Calu3 (cell line): ENCODE data around the gene MYO3B. TPM values are rescaled to one million over a fixed set of nuclear protein-coding genes. Genes with fewer than 3 reads are reported as not detected.

Experiments
- BruUV-seq: library from RNA; stranded (reverse); fragments of 400-500 nt; replicated peaks from 2 replicates; lab custom pipeline; 2021; lab: Mats Ljungman, UMichigan
- CTCF ChIA-PET: fragments of 300-600 bp; sonication (Branson Sonifier 250); formaldehyde crosslinking; loops from one replicate; lab custom pipeline; 2022; ENCODE audit warnings: antibody characterized with exemption; lab: Charles Lee
- DNase-seq: peaks from one replicate; pipeline ENCODE4 v3.0.0; 2022
- H3K27ac Mint-ChIP-seq: one replicate; pipeline ENCODE4 v1.8.0; 2022; ENCODE audit warnings: mixed read lengths; ENCODE audit not compliant: unreplicated experiment
- H3K27me3 Mint-ChIP-seq: one replicate; pipeline ENCODE4 v1.8.0; 2022; ENCODE audit warnings: mixed read lengths; ENCODE audit not compliant: unreplicated experiment
- H3K36me3 Mint-ChIP-seq: one replicate; pipeline ENCODE4 v1.8.0; 2022; ENCODE audit warnings: mild to moderate bottlenecking, moderate library complexity, mixed read lengths; ENCODE audit not compliant: insufficient read depth, unreplicated experiment
- H3K4me1 Mint-ChIP-seq: one replicate; pipeline ENCODE4 v1.8.0; 2022; ENCODE audit warnings: mild to moderate bottlenecking, low read depth, mixed read lengths; ENCODE audit not compliant: unreplicated experiment
- H3K4me3 Mint-ChIP-seq: one replicate; pipeline ENCODE4 v1.8.0; 2022; ENCODE audit warnings: mild to moderate bottlenecking, low read depth, moderate library complexity, mixed read lengths; ENCODE audit not compliant: unreplicated experiment
- H3K9me3 Mint-ChIP-seq: one replicate; pipeline ENCODE4 v1.8.0; 2022; ENCODE audit warnings: low read depth, mixed read lengths; ENCODE audit not compliant: unreplicated experiment
- CTCF ChIP-seq: fragments of 200-600 bp; IDR thresholded peaks from one replicate; pipeline ENCODE4 v1.8.0; 2022; ENCODE audit warnings: antibody characterized with exemption; ENCODE audit not compliant: unreplicated experiment
- intact Hi-C: fragments of 100-400 bp; cut with micrococcal nuclease; formaldehyde crosslinking; loops from one replicate; pipeline ENCODE4 v1.10.0; 2022; ENCODE audit not compliant: unreplicated experiment
- total RNA-seq: library from RNA; stranded (reverse); gene quantifications from 2 replicates; pipeline ENCODE4 v1.2.3, GENCODE V29; 2022

The MYO3B gene
- total RNA-seq, 1 experiment from 2014 or later, result 5.0 TPM

- no peak for TF ChIP-seq CTCF
- no peak overlapping the region for H3K27ac Mint-ChIP-seq
- H3K4me3 Mint-ChIP-seq, result no peak overlapping the region
- peaks cover 13% of the 10 kb centered on the region for H3K4me1 Mint-ChIP-seq
- H3K36me3 Mint-ChIP-seq, result peaks cover 2% of the 10 kb centered on the region
- DNase-seq, result no peak
- intact Hi-C loops, result no loop called here
- CTCF ChIA-PET, result no interaction called here
- no TSS peak for BruUV-seq
- no peaks in the 10 kb centered on the region for H3K27me3 Mint-ChIP-seq
- H3K9me3 Mint-ChIP-seq, result no peaks in the 10 kb centered on the region
Measured at GRCh38 chr2:170436077-170436943, 258.4 kb downstream of the MYO3B start.

DNA sequence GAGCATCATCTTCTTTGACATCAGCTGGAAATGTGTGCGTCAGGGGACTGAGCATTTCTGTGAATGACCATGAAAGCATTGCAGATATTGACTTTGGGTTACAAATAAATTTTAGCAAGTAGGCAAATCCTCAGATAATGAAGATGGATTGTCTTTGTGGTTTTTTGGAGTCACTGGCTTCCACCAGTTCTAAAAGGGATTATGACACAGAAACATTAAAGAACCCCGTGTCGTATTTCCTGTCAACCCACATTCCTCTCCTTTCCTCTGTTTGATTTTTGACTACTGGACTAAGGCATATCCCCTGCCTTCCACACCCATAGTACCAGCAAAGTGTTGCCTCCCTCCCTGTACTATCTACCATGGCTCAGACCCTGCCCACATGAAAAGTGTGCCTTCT is 268.1 kb downstream of the MYO3B start:
- H3K9me3 Mint-ChIP-seq, result no peaks in the 10 kb centered on the region
- BruUV-seq, result no TSS peak
- intact Hi-C loops, result no loop called here
- peaks cover 7% of the 10 kb centered on the region for H3K36me3 Mint-ChIP-seq
- no peak overlapping the region for H3K4me3 Mint-ChIP-seq
- DNase-seq, result peak; percentile 44
- H3K4me1 Mint-ChIP-seq, result peaks cover 45% of the 10 kb centered on the region
- H3K27ac Mint-ChIP-seq, result no peak overlapping the region
- H3K27me3 Mint-ChIP-seq, result no peaks in the 10 kb centered on the region
- CTCF ChIA-PET, result no interaction called here
- no peak for TF ChIP-seq CTCF

- Mint-ChIP-seq H3K27me3 (no peaks in the 10 kb centered on the region), H3K36me3 (no peaks in the 10 kb centered on the region), H3K9me3 (no peaks in the 10 kb centered on the region), H3K27ac (no peak overlapping the region), H3K4me3 (no peak overlapping the region), H3K4me1 (peaks cover 44% of the 10 kb centered on the region)
- no peak for TF ChIP-seq CTCF
- CTCF ChIA-PET, result interaction anchor here (0.7 kb wide), 2 partner anchors 21 to 240 kb away, joined by 3 to 4 read pairs; no protein-coding TSS in a partner anchor
- no peak for DNase-seq
- intact Hi-C loops, result no loop called here
- BruUV-seq, result no TSS peak
Measured at GRCh38 chr2:170449034-170449433, 271.1 kb downstream of the MYO3B start.

DNA sequence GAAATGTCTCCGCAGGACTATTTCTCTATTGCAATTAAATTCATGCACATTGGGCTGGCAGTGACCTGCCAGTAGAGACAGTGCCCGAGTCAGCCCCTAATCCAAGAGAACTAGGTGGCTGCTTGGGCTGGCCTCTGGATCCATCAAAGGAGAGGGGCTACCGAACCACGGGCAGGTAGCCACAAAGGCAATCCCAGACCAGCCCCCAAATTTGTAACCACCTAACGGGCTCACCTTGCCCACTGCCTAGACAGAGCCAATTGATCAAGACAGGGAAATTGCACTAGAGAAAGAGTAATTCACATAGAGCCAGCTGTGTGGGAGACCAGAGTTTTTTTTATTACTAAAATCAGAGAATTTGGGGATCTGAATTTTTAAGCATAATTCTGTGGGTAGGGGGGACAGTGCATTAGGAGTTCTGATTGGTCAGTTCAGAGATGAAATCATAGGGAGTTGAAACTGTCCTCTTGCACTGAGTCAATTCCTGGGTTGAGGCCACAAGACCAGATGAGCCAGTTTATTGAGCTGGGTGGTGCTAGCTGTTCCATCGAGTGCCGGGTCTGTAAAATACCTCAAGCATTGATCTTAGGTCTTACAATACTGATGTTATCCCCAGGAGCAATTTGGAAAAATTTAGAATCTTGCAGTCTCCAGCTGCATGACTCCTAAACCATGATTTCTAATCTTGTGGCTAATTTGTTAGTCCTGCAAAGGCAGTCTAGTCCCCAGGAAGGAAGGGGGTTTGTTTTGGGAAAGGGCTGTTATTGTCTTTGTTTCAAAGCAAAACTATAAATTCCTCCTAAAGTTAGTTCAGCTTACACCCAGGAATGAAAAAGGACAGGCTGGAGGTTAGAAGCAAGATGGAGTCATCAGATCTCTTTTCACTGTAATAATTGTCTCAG is 276.8 kb downstream of the MYO3B start:
- H3K36me3 Mint-ChIP-seq, result no peaks in the 10 kb centered on the region
- no peaks in the 10 kb centered on the region for H3K9me3 Mint-ChIP-seq
- TF ChIP-seq CTCF, result no peak
- peak overlapping the region; percentile 60 for H3K4me3 Mint-ChIP-seq
- no TSS peak for BruUV-seq
- H3K27me3 Mint-ChIP-seq, result no peaks in the 10 kb centered on the region
- intact Hi-C loops, result loop anchor here (5.0 kb wide), 1 partner anchor 47 kb away; no protein-coding TSS in a partner anchor
- peak; percentile 69 for DNase-seq
- CTCF ChIA-PET, result interaction anchor here (1.0 to 1.6 kb wide), 2 partner anchors 284 to 362 kb away, joined by 3 to 4 read pairs; no protein-coding TSS in a partner anchor
- peaks cover 42% of the 10 kb centered on the region for H3K4me1 Mint-ChIP-seq
- peak overlapping the region; percentile 84 for H3K27ac Mint-ChIP-seq
